Endothelial cell of umbilical vein (primary cell): ENCODE measurements around the gene CCRL2. TPM values are rescaled to one million over a fixed set of nuclear protein-coding genes. Genes with fewer than 3 reads are reported as not detected.
A peak's percentile ranks its signal among the peaks of the same experiment; 100 is the strongest.

Experiments
- BruUV-seq: library from RNA; stranded (reverse); fragments of 400-500 nt; replicated peaks from 2 replicates; lab custom pipeline; 2021; lab: Mats Ljungman, UMichigan
- CTCF ChIA-PET: fragments of 300-600, 350-600 bp; sonication (Branson Sonifier 250); formaldehyde crosslinking; loops from one replicate; lab custom pipeline; 2021; ENCODE audit warnings: antibody characterized with exemption, inconsistent platforms; lab: Charles Lee
- POLR2A ChIA-PET: fragments of 300-600, 350-600 bp; sonication (Branson Sonifier 250); formaldehyde crosslinking; loops from one replicate; lab custom pipeline; 2021; ENCODE audit warnings: antibody characterized with exemption, inconsistent platforms; lab: Charles Lee
- DNase-seq: peaks from one replicate; pipeline ENCODE4 v3.0.0-alpha.2; 2011; ENCODE audit warnings: low read depth, low spot score
- FAIRE-seq: peaks from 2 replicates; lab custom pipeline; 2011; peaks lifted over from hg19 to GRCh38; lab: Jason Lieb, UNC
- H2AFZ ChIP-seq: 2 replicates; pipeline ENCODE4 v1.6.0; 2012; ENCODE audit warnings: low read depth, low read length, control low read depth, inconsistent platforms
- H3K27ac ChIP-seq: 2 replicates; pipeline ENCODE4 v1.5.1; 2011; ENCODE audit warnings: low read depth, mild to moderate bottlenecking, control low read depth, low read length, moderate library complexity; ENCODE audit not compliant: insufficient read depth
- H3K27me3 ChIP-seq, 2 experiments: 2 replicates each; pipeline versions ENCODE4 v1.6.0 to v1.6.1; 2011; ENCODE audit warnings: low read length in 2 of 2, mixed read lengths in 1 of 2; ENCODE audit not compliant: control insufficient read depth in 2 of 2, insufficient read depth in 2 of 2
- H3K36me3 ChIP-seq, 2 experiments: 2 replicates in 1 of 2; 3 replicates in 1 of 2; pipeline ENCODE4 v1.5.1; 2011; ENCODE audit warnings: low read length in 2 of 2, mild to moderate bottlenecking in 1 of 2, moderate library complexity in 1 of 2; ENCODE audit not compliant: control insufficient read depth in 2 of 2, insufficient read depth in 2 of 2; ENCODE audit errors: extremely low read depth in 1 of 2
- H3K4me1 ChIP-seq: 3 replicates; pipeline ENCODE4 v1.5.1; 2011; ENCODE audit warnings: mild to moderate bottlenecking, low read length; ENCODE audit not compliant: control insufficient read depth, insufficient read depth; ENCODE audit errors: extremely low read depth
- H3K4me2 ChIP-seq: 2 replicates; pipeline ENCODE4 v1.6.1; 2011; ENCODE audit warnings: low read length, control low read depth, mixed read lengths; ENCODE audit not compliant: insufficient read depth
- H3K4me3 ChIP-seq, 3 experiments: fragments of 200-600 bp in 1 of 3; sonication (generic), shearing (Covaris generic) in 1 of 3; replicated peaks in 1 of 3; 2 replicates each; pipeline ENCODE4 v1.5.1; 2011 to 2016; ENCODE audit warnings: control low read depth in 3 of 3, low read length in 3 of 3, mild to moderate bottlenecking in 2 of 3, inconsistent platforms in 1 of 3, low read depth in 1 of 3, moderate library complexity in 1 of 3; ENCODE audit not compliant: insufficient read depth in 1 of 3
- H3K79me2 ChIP-seq: 2 replicates; pipeline ENCODE4 v1.6.0; 2012; ENCODE audit warnings: low read length, inconsistent platforms; ENCODE audit not compliant: control insufficient read depth, insufficient read depth
- H3K9ac ChIP-seq: replicated peaks from 2 replicates; pipeline ENCODE3; 2011; ENCODE audit warnings: low read length, control low read depth; ENCODE audit not compliant: insufficient read depth; ENCODE audit errors: extremely low read depth
- H3K9me1 ChIP-seq: replicated peaks from 3 replicates; pipeline ENCODE4 v1.6.0; 2011; ENCODE audit warnings: mild to moderate bottlenecking, low read length; ENCODE audit not compliant: control insufficient read depth, insufficient read depth; ENCODE audit errors: extremely low read depth
- H3K9me3 ChIP-seq: replicated peaks from 2 replicates; pipeline ENCODE4 v1.5.1; 2012; ENCODE audit warnings: low read length, inconsistent platforms; ENCODE audit not compliant: control insufficient read depth, insufficient read depth
- H4K20me1 ChIP-seq: replicated peaks from 2 replicates; pipeline ENCODE3; 2011; ENCODE audit warnings: mild to moderate bottlenecking, low read length; ENCODE audit not compliant: control insufficient read depth, insufficient read depth; ENCODE audit errors: extremely low read depth
- EZH2 ChIP-seq: IDR thresholded peaks from 2 replicates; pipeline ENCODE4 v1.6.1; 2012; ENCODE audit warnings: borderline replicate concordance, low read depth, mild to moderate bottlenecking, moderate library complexity, low read length, inconsistent platforms; ENCODE audit not compliant: severe bottlenecking
- FOS ChIP-seq: IDR thresholded peaks from 2 replicates; pipeline ENCODE4 v1.6.1; 2011; ENCODE audit warnings: mild to moderate bottlenecking, low read length, moderate library complexity, borderline replicate concordance; ENCODE audit not compliant: insufficient read depth
- GATA2 ChIP-seq: IDR thresholded peaks from 2 replicates; pipeline ENCODE4 v1.7.0; 2011; ENCODE audit warnings: low read depth, mild to moderate bottlenecking, moderate library complexity, mixed read lengths, low read length; ENCODE audit not compliant: insufficient read length, insufficient read depth
- JUN ChIP-seq: IDR thresholded peaks from 2 replicates; pipeline ENCODE4 v1.6.1; 2011; ENCODE audit warnings: borderline replicate concordance, low read depth; ENCODE audit not compliant: insufficient read length, insufficient read depth
- MYC ChIP-seq: IDR thresholded peaks from one replicate; pipeline ENCODE4 v1.6.1; 2011; ENCODE audit warnings: mild to moderate bottlenecking, low read depth, low read length
- POLR2A ChIP-seq: IDR thresholded peaks from 2 replicates; pipeline ENCODE4 v1.6.1; 2012; ENCODE audit warnings: low read depth, mild to moderate bottlenecking, control low read depth, low read length
- POLR2AphosphoS5 ChIP-seq: IDR thresholded peaks from 2 replicates; pipeline ENCODE4 v1.6.1; 2012; ENCODE audit warnings: low read depth, mild to moderate bottlenecking, control low read depth, low read length, moderate library complexity; ENCODE audit not compliant: insufficient read depth
- dilution Hi-C: fragments of 300-500 bp; cut with MboI; formaldehyde crosslinking; loops from one replicate; pipeline ENCODE4 v1.15.0; 2019; ENCODE audit warnings: low sequenced_read_pairs; ENCODE audit not compliant: extremely low pct_ligation_motif_present
- intact Hi-C: fragments of 100-400 bp; cut with micrococcal nuclease; formaldehyde crosslinking; loops from one replicate; pipeline ENCODE4 v1.10.0; 2022
- polyA plus RNA-seq, 4 experiments: library from polyadenylated mRNA; depleted of rRNA in 3 of 4; stranded (reverse) in 3 of 4; unstranded in 1 of 4; fragments of >200 nt; gene quantifications; 2 replicates each; pipeline versions ENCODE4 v1.2.1 to v1.2.3, GENCODE V29; 2011 to 2012; ENCODE audit warnings: missing spikeins in 1 of 4
- total RNA-seq: library from RNA; stranded (reverse); gene quantifications from 2 replicates; pipeline ENCODE4 v1.2.3, GENCODE V29; 2021
- TF ChIP-seq, protein P1 (sequence below): IDR thresholded peaks from 2 replicates; pipeline ENCODE4 v1.6.1; 2011; ENCODE audit not compliant: insufficient read depth, insufficient read length
- TF ChIP-seq, protein P2 (sequence below), 2 donors: IDR thresholded peaks; 1 replicate in 1 of 2; 2 replicates in 1 of 2; pipeline ENCODE4 v1.5.1; 2011; ENCODE audit warnings: low read length in 2 of 2, mild to moderate bottlenecking in 2 of 2, moderate library complexity in 2 of 2, control low read depth in 1 of 2, inconsistent platforms in 1 of 2, low read depth in 1 of 2; ENCODE audit not compliant: insufficient read depth in 1 of 2; ENCODE audit errors: extremely low read depth in 1 of 2

CCRL2 gene
- total and polyA plus RNA-seq, 2 donors (not counting 3 experiments of a cell fraction or from before 2014, with no cell fraction given): 6.4 to 6.6 TPM

DNA sequence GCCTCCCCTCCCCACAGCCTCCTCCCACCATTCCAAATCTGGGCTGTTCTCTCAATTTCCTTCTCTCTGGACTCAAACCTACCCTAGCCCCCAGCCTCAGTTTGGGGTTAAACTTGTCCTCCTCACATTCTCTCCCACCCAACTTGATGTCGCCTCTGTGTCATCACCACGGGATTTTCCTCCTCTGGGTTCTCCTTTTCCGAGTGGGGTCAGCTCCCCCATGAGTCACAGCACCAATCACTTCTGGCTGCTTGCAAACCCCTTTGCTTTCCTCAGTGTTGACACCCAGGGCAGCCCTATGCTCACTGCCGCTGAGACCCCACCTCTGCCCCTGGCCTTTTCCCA, 644 bp upstream of the CCRL2 start:
- no TSS peak for BruUV-seq
- TF ChIP-seq FOS (peak; percentile 27), EZH2 (no peak)
- H3K9me1 ChIP-seq: no peaks in the 10 kb centered on the region
- peaks cover 40% of the 10 kb centered on the region for H3K4me1 ChIP-seq
- H2AFZ ChIP-seq: peak overlapping the region; percentile 0
- ChIA-PET CTCF (interaction anchor here (1.0 to 6.8 kb wide), 4 partner anchors 22 to 130 kb away, joined by 4 to 50 read pairs (median 12); no protein-coding TSS in a partner anchor), POLR2A (no interaction called here)
- FAIRE-seq (no peak), DNase-seq (peak; percentile 59)
- intact Hi-C loops: no loop called here
- peak overlapping the region; percentile 22 for H3K9ac ChIP-seq
- no peaks in the 10 kb centered on the region for H3K36me3 ChIP-seq
- H3K4me3 ChIP-seq: no peak overlapping the region
- no peaks in the 10 kb centered on the region for H3K27me3 ChIP-seq
- no peaks in the 10 kb centered on the region for H3K9me3 ChIP-seq
- dilution Hi-C loops: no loop called here
- no peaks in the 10 kb centered on the region for H3K79me2 ChIP-seq
- H3K27ac ChIP-seq: peak overlapping the region; percentile 63
- H3K4me2 ChIP-seq: peak overlapping the region; percentile 31
- no peaks in the 10 kb centered on the region for H4K20me1 ChIP-seq

DNA sequence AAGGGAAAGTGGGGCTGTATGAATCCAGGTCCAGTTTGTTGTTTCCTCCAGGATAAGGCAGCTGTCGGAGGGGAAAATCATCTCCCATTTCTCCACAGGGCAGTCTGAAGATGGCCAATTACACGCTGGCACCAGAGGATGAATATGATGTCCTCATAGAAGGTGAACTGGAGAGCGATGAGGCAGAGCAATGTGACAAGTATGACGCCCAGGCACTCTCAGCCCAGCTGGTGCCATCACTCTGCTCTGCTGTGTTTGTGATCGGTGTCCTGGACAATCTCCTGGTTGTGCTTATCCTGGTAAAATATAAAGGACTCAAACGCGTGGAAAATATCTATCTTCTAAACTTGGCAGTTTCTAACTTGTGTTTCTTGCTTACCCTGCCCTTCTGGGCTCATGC, 911 bp downstream of the CCRL2 start:
- POLR2A ChIA-PET: no interaction called here
- H3K27ac ChIP-seq: peak overlapping the region; percentile 63
- DNase-seq: peak; percentile 40
- peaks cover 50% of the 10 kb centered on the region for H3K4me1 ChIP-seq
- FAIRE-seq: no peak
- no peaks in the 10 kb centered on the region for H4K20me1 ChIP-seq
- CTCF ChIA-PET: interaction anchor here (0.5 to 6.8 kb wide), 7 partner anchors 10 to 1923 kb away, joined by 3 to 50 read pairs (median 5); no protein-coding TSS in a partner anchor
- no TSS peak for BruUV-seq
- H3K9me1 ChIP-seq: no peaks in the 10 kb centered on the region
- H3K4me2 ChIP-seq: peak overlapping the region; percentile 93
- no peaks in the 10 kb centered on the region for H3K36me3 ChIP-seq
- no peaks in the 10 kb centered on the region for H3K9me3 ChIP-seq
- peak overlapping the region; percentile 89 for H2AFZ ChIP-seq
- no peaks in the 10 kb centered on the region for H3K27me3 ChIP-seq
- H3K9ac ChIP-seq: peak overlapping the region; percentile 77
- dilution Hi-C loops (no loop called here), intact Hi-C loops (loop anchor here (1.0 kb wide), 1 partner anchor 22 kb away; no protein-coding TSS in a partner anchor)
- no peaks in the 10 kb centered on the region for H3K79me2 ChIP-seq
- H3K4me3 ChIP-seq: peak overlapping the region in 2 of 3 experiments; percentile 19 to 67
- no peak for TF ChIP-seq FOS
- no peak for TF ChIP-seq POLR2A
- TF ChIP-seq, protein P1, sequence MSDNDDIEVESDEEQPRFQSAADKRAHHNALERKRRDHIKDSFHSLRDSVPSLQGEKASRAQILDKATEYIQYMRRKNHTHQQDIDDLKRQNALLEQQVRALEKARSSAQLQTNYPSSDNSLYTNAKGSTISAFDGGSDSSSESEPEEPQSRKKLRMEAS: no peak
- no peak for TF ChIP-seq GATA2
- TF ChIP-seq, protein P2, sequence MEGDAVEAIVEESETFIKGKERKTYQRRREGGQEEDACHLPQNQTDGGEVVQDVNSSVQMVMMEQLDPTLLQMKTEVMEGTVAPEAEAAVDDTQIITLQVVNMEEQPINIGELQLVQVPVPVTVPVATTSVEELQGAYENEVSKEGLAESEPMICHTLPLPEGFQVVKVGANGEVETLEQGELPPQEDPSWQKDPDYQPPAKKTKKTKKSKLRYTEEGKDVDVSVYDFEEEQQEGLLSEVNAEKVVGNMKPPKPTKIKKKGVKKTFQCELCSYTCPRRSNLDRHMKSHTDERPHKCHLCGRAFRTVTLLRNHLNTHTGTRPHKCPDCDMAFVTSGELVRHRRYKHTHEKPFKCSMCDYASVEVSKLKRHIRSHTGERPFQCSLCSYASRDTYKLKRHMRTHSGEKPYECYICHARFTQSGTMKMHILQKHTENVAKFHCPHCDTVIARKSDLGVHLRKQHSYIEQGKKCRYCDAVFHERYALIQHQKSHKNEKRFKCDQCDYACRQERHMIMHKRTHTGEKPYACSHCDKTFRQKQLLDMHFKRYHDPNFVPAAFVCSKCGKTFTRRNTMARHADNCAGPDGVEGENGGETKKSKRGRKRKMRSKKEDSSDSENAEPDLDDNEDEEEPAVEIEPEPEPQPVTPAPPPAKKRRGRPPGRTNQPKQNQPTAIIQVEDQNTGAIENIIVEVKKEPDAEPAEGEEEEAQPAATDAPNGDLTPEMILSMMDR (IDR thresholded peaks at IDR 0.05; ENCODE audit: extremely low read depth in 1 of 2, insufficient read depth in 1 of 2, low read depth in 1 of 2, low read length in 2 of 2): no peak
- TF ChIP-seq JUN: no peak
- no peak for TF ChIP-seq MYC
- TF ChIP-seq POLR2AphosphoS5: no peak
- no peak for TF ChIP-seq EZH2
